Activated T-helper 2 cell treated with anti-CD3 and anti-CD28 coated beads, Interferon-gamma antibody, Interleukin-2, Interleukin-4, amounts not matched to agents 10 μg/mL and 5 μg/mL and 100 μg/mL, durations not matched to agents 14 hours and 24 hours and 36 hours (primary cell): Measurements from ENCODE around the gene GNG7. TPM values are rescaled to one million over a fixed set of nuclear protein-coding genes. Genes with fewer than 3 reads are reported as not detected.
"Not testable (repeated sequence)": the region's sequence is repeated elsewhere in the genome, so short reads cannot be mapped to it uniquely, and the experiment has no call there.

Source experiments
- DNase-seq: peaks from one replicate; pipeline ENCODE4 v3.0.0; 2021; ENCODE audit warnings: low spot score
- H3K27ac Mint-ChIP-seq: one replicate; pipeline ENCODE4 v1.8.0; 2021; ENCODE audit warnings: mixed read lengths
- H3K27me3 Mint-ChIP-seq: one replicate; pipeline ENCODE4 v1.8.0; 2021; ENCODE audit warnings: low read depth, mixed read lengths
- H3K36me3 Mint-ChIP-seq: one replicate; pipeline ENCODE4 v1.8.0; 2021; ENCODE audit warnings: low read depth, mixed read lengths
- H3K4me1 Mint-ChIP-seq: one replicate; pipeline ENCODE4 v1.8.0; 2021; ENCODE audit warnings: low read depth, mixed read lengths
- H3K4me3 Mint-ChIP-seq: one replicate; pipeline ENCODE4 v1.8.0; 2021; ENCODE audit warnings: low read depth, mild to moderate bottlenecking, moderate library complexity, mixed read lengths
- H3K9me3 Mint-ChIP-seq: one replicate; pipeline ENCODE4 v1.8.0; 2021; ENCODE audit warnings: mixed read lengths
- intact Hi-C: fragments of 100-400 bp; cut with micrococcal nuclease; formaldehyde crosslinking; loops from one replicate; pipeline ENCODE4 v1.15.1; 2023
- total RNA-seq: library from RNA; stranded (reverse); gene quantifications from 2 replicates; pipeline ENCODE4 v1.2.3, GENCODE V29; 2022

The GNG7 gene
- total RNA-seq, 1 donor from 2014 or later: 0.16 TPM

DNA sequence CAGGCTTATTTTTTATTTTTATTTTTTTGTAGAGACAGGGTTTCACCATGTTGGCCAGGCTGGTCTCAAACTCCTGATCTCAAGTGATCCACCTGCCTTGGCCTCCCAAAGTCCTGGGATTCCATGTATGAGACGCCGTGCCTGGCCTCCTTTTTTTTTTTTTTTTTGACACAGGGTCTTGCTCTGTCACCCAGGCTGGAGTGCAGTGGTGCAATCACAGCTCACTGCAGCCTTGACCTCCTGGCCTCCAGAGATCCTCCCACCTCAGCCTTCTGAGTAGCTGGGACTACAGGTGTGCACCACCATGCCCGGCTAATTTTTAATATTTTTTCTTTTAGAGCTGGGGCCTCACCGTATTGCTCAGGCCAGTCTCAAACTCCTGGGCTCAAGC lies 159.4 kb downstream of the GNG7 start:
- H3K9me3 Mint-ChIP-seq, H3K27me3 Mint-ChIP-seq, H3K36me3 Mint-ChIP-seq, intact Hi-C loops, H3K27ac Mint-ChIP-seq, DNase-seq: not testable (repeated sequence)
- Mint-ChIP-seq H3K4me1 (peaks cover 14% of the 10 kb centered on the region), H3K4me3 (peak overlapping the region; percentile 20)

DNA sequence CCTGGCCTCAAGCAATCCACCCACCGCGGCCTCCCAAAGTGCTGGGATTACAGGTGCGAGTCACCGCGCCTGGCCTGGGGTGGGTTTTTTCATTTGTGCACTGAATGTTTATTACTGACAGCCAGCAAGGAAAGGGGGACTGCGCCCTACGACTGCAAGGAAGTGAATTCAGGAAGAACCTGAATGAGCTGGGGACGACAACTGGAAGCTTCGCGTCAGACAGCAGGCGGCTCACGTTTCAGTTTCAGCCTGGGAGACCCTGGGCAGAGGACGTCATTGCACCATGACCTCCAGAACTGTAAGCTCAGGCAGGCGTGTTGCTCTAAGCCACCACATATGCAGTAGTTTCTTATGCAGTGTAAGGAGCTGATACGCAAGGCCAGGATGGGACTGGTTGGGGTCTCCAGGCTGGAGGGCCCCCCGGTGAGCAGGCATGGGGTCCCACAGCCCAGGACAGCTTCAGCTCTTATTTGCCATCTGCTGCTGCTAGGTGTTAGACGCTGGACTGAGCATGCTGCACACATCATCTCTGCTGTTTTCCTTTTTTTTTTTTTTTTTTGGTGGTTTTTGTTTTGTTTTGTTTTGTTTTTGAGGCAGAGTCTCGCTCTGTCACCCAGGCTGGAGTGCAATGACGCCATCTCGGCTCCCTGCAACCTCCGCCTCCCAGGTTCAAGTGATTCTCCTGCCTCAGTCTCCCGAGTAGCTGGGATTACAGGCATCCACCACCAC lies 160.0 kb downstream of the GNG7 start:
- peak overlapping the region; percentile 7 for H3K27ac Mint-ChIP-seq
- no peaks in the 10 kb centered on the region for H3K9me3 Mint-ChIP-seq
- no peak for DNase-seq
- no peaks in the 10 kb centered on the region for H3K27me3 Mint-ChIP-seq
- H3K36me3 Mint-ChIP-seq: no peaks in the 10 kb centered on the region
- H3K4me3 Mint-ChIP-seq: no peak overlapping the region
- peaks cover 18% of the 10 kb centered on the region for H3K4me1 Mint-ChIP-seq
- intact Hi-C loops: no loop called here

DNA sequence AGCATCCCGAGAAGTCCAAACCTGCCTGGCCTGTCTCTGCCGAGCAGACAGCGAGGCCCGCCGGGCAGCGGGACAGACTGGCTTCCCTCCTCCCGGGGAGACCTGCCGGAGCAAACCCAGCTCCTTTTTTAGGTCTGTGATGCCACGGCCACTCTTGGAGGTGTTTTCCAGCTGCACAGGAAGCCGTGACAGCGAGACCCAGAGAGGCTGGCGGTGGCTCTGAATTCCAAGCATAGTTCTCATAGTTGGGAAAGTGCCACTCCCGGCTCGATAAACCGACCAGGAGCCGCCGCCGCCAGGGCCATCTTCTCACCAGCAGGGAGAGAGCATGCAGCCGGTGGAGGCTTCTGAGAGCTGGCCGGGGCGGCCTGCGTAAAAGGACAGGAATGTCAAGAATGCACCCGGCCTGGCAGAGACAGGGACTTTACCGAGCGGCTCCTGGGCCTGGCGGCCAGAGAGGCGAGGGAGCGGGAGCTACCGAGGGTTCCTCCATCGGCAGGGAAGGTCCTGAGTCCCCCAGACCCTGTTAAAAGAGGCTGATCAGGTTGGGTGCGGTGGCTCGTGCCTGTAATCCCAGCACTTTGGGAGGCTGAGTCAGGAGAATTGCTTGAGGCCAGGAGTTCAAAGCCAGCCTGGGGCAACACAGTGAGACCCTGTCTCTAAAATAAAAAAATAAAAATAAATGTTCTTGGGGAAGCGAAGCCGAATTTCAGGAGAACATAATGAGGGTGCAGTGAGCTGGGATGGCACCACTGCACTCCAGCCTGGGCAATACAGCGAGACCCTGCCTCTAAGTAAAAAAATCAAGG lies 161.6 kb downstream of the GNG7 start:
- Mint-ChIP-seq H3K27ac (no peak overlapping the region), H3K9me3 (no peaks in the 10 kb centered on the region), H3K4me1 (peaks cover 17% of the 10 kb centered on the region), H3K4me3 (no peak overlapping the region), H3K27me3 (no peaks in the 10 kb centered on the region), H3K36me3 (no peaks in the 10 kb centered on the region)
- DNase-seq: no peak
- intact Hi-C loops: no loop called here

DNA sequence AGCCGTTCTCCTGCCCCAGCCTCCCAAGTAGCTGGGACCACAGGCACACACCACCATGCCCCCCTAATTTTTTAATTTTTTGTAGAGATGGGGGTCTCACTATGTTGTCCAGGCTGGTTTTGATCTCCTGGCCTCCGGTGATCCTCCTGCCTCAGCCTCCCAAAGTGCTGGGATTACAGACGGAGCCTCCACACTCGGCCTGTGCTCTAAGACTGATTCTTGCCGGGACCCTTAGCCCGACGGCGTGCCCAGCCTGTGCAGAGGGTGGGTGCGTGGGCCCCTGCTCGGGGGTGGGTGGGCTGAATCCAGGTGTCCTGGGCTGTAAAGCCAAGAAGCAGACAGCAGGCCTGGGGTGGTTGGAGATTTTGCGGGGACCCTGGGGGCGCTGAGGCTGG lies 162.2 kb downstream of the GNG7 start:
- no peak for DNase-seq
- Mint-ChIP-seq H3K36me3 (no peaks in the 10 kb centered on the region), H3K9me3 (no peaks in the 10 kb centered on the region), H3K4me1 (peaks cover 19% of the 10 kb centered on the region), H3K27ac (no peak overlapping the region), H3K27me3 (no peaks in the 10 kb centered on the region), H3K4me3 (no peak overlapping the region)
- intact Hi-C loops: no loop called here

DNA sequence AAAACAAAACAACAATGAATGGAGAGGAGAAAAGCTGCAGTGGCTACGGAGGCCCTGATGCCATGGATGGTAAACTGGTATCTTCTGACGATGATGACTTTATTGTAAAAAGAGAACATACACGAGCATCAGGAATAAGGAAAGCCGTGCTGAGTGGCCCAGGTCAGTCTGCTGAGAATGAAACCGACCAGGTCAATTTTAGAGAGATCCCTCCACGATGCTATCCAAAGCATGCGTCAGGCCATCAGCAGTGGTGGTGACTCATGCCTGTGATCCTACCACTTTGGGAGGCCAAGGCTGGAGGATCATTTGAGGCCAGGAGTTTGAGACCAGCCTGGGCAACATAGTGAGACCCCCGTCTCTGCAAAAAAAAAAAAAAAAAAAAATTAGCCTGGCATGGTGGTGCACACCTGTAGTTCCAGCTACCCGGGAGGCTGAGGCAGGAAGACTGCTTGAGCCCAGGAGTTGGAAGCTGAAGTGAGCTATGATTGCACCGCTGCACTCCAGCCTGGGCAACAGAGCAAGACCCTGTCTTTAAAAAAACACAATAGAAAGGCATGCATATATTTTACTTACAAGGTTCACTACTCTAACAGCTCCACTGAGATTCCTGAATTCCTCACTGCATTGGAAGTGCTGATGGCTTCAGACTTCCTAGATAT lies 164.3 kb downstream of the GNG7 start:
- intact Hi-C loops: no loop called here
- DNase-seq: no peak
- peaks cover 28% of the 10 kb centered on the region for H3K4me1 Mint-ChIP-seq
- H3K4me3 Mint-ChIP-seq: no peak overlapping the region
- no peaks in the 10 kb centered on the region for H3K9me3 Mint-ChIP-seq
- no peak overlapping the region for H3K27ac Mint-ChIP-seq
- no peaks in the 10 kb centered on the region for H3K27me3 Mint-ChIP-seq
- H3K36me3 Mint-ChIP-seq: no peaks in the 10 kb centered on the region

DNA sequence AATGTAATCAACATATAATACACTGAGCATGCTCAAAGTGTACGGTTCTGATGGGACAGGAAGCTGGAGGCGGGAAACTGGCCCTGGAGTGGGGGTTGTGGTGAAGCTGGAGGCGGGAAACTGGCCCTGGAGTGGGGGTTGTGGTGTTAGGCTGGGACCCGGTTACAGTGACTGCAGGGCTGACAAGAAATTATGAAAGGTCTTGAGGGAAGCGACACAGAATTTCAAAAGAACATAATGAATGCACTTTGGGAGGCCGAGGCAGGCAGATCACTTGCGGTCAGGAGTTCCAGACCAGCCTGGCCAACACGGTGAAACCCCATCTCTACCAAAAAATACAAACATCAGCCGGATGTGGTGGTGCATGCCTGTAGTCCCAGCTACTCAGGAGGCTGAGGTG lies 164.9 kb downstream of the GNG7 start:
- H3K27me3 Mint-ChIP-seq, H3K27ac Mint-ChIP-seq, DNase-seq, H3K4me3 Mint-ChIP-seq, H3K36me3 Mint-ChIP-seq, H3K9me3 Mint-ChIP-seq, intact Hi-C loops: not testable (repeated sequence)
- H3K4me1 Mint-ChIP-seq: peaks cover 24% of the 10 kb centered on the region

DNA sequence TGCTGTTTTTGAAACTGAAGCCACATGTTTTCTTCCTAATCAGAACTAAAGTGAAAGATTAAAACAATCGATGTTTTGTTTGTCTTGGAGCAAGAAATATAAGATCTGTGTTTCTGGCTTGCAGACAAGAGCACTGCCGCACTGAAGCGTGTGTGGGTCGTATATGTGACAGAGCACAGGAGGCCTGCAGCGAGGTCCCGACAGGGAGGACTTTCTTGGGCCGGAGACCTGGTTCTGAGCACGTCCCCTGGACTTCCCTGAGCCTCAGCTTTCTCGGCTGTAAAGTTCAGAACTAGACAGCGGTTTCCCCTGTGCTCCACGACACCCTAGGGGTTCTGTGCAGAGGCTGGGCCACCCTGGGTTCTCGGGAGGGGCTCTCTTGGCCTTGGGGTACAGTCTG lies 166.0 kb downstream of the GNG7 start:
- no peaks in the 10 kb centered on the region for H3K36me3 Mint-ChIP-seq
- H3K4me3 Mint-ChIP-seq: no peak overlapping the region
- peaks cover 3% of the 10 kb centered on the region for H3K27me3 Mint-ChIP-seq
- intact Hi-C loops: no loop called here
- no peak overlapping the region for H3K27ac Mint-ChIP-seq
- no peak for DNase-seq
- no peaks in the 10 kb centered on the region for H3K9me3 Mint-ChIP-seq
- H3K4me1 Mint-ChIP-seq: peaks cover 29% of the 10 kb centered on the region

DNA sequence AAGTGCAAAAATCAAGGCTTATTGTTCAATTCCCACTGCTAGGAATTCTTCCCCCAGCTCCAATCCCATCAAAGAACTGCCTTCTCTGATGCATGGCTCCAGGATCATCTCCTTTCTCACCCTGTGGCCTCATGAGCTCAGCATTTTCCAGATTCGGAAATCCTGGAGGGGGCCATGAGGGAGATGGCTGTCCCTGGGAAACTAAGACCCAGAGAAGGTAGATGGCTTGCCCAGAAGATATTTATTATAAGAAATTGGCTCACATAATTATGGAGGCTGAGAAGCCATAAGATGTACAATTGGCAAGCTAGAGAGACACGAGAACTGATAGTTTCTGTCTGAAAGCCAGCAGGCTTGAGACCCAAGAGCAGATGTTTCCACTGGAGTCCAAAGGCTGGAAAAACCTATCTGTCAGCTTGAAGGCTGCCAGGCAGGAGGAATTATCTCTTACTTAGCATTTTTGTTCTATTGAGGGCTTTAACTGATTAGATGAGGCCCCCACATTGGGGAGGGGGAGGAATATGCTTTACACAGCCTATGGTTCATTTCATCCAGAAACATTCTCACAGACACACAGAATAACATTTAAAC lies 168.0 kb downstream of the GNG7 start:
- intact Hi-C loops: no loop called here
- Mint-ChIP-seq H3K9me3 (no peaks in the 10 kb centered on the region), H3K4me3 (no peak overlapping the region), H3K4me1 (peaks cover 29% of the 10 kb centered on the region), H3K36me3 (no peaks in the 10 kb centered on the region), H3K27ac (no peak overlapping the region), H3K27me3 (peaks cover 5% of the 10 kb centered on the region)
- no peak for DNase-seq

DNA sequence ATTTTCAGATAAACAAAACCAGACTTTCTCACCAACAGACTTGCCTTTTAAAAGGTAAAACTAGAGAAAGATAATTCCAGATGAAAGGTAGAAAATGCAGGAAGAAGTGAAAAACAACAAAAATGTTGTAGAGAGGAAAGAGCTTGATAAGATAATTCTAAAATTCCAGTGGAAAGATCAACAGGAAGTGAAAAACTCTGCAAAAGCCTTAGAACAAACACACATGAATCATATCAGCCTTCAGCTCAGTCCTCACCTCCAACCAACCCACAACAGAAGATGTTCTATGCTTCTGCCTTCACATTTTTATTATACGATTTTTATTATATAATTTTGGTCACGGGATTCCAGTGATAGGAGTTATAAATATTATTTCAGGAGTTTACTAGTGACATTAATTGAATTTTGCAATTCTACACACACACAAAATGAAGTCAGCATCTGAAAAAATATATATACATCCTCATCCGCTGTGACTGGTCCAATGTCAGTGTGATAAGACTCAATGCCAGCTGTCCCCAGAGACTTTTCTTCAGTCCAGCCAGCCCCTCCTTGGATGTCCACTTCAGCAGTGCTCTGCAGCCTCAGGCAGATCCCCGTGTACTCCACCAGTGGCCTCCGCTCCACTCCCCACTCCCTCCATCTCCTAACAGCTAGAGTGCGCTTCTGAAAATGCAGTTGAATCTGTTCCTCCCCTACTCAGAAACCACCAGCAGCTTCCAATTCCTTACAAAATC lies 168.6 kb downstream of the GNG7 start:
- H3K4me1 Mint-ChIP-seq: peaks cover 29% of the 10 kb centered on the region
- intact Hi-C loops: loop anchor here (2.0 kb wide), 2 partner anchors 19 to 55 kb away; no protein-coding TSS in a partner anchor
- H3K27me3 Mint-ChIP-seq: peaks cover 5% of the 10 kb centered on the region
- H3K9me3 Mint-ChIP-seq: no peaks in the 10 kb centered on the region
- no peak overlapping the region for H3K4me3 Mint-ChIP-seq
- DNase-seq: no peak
- no peaks in the 10 kb centered on the region for H3K36me3 Mint-ChIP-seq
- H3K27ac Mint-ChIP-seq: no peak overlapping the region

DNA sequence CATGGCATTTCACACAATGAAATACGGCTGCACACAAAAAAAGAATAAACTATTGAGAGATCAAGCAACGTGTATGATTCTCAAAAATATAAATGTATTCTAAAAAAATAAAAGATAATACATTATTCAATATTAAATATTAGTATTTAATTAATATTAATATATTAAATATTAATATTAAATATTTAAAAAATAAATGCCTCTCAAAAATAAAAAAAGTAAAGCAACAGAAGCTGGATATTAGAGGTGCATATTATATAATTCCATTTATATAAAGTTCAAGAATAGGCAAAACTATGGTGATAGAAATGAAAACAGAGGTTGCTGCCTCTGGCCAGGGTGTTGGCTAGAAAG lies 169.4 kb downstream of the GNG7 start:
- Mint-ChIP-seq H3K27ac (no peak overlapping the region), H3K4me1 (peaks cover 29% of the 10 kb centered on the region), H3K27me3 (peaks cover 5% of the 10 kb centered on the region), H3K4me3 (no peak overlapping the region), H3K9me3 (no peaks in the 10 kb centered on the region), H3K36me3 (no peaks in the 10 kb centered on the region)
- DNase-seq: no peak
- intact Hi-C loops: loop anchor here (2.0 kb wide), 2 partner anchors 20 to 54 kb away; no protein-coding TSS in a partner anchor

DNA sequence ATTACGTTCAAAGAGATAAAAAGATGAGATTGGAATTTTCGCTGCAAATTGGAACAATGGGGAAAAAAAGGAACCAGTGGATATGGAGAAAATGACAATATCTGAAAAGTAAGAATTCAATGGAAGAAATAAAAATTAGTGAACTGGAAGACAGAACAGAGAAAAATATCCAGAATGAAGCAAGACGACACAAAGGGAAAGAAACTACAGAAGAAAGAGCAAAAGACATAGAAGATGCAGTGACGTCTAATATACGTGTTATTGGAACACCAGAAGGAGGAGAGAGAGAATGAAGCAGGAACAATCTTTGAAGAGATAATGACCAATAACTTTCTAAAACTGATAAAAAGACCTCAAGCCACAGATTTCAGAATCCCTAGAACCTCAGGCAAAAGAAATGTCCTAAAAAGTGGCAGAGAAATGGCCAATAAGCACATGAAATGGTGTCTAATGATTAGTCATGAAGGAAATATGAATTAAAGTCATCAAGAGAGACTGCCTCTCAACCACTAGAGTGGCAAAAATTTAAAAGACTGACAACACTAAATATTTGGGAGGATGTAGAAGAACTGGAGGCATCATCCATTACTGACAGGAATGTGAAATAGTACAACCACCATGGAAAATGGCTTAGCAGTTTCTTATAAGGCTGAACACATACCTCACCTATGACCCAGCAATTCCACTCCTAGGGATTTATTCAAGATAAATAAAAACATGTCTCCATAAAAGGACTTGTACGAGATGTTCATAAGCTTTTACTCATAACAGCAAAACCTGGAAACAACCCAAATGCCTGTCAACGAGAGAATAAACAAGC lies 170.0 kb downstream of the GNG7 start:
- Mint-ChIP-seq H3K4me1 (peaks cover 24% of the 10 kb centered on the region), H3K36me3 (no peaks in the 10 kb centered on the region), H3K4me3 (no peak overlapping the region), H3K27me3 (peaks cover 5% of the 10 kb centered on the region), H3K9me3 (no peaks in the 10 kb centered on the region), H3K27ac (no peak overlapping the region)
- DNase-seq: no peak
- intact Hi-C loops: loop anchor here (2.0 kb wide), 2 partner anchors 20 to 54 kb away; no protein-coding TSS in a partner anchor

DNA sequence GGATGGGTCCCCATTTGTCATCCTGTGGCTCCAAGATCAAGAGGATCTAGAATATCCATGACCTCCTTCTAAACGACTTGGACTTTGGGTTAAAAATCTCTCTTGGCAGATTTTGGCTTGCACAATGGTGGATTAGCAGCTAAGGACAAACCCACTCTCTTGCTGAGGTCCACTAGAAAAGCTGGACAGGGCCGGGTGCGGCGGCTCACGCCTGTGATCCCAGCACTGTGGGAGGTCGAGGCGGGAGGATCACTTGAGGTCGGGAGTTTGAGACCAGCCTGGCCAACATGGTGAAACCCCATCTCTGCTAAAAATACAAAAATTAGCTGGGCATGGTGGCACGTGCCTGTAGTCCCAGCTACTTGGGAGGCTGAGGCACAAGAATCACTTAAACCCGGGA lies 172.6 kb downstream of the GNG7 start:
- DNase-seq, H3K27me3 Mint-ChIP-seq, H3K27ac Mint-ChIP-seq, H3K9me3 Mint-ChIP-seq, H3K4me3 Mint-ChIP-seq, intact Hi-C loops, H3K36me3 Mint-ChIP-seq: not testable (repeated sequence)
- H3K4me1 Mint-ChIP-seq: peaks cover 22% of the 10 kb centered on the region
